H1 (cell line): ENCODE measurements around the gene PPA2. TPM values are rescaled to one million over a fixed set of nuclear protein-coding genes. Genes with fewer than 3 reads are reported as not detected.

Experiments used
- CTCF ChIA-PET: fragments of 300-600 bp; sonication (Branson Sonifier 250); formaldehyde crosslinking; loops from one replicate; lab custom pipeline; 2021; ENCODE audit not compliant: partially characterized antibody; lab: Charles Lee
- POLR2A ChIA-PET: fragments of 300-600 bp; sonication (Branson Sonifier 250); formaldehyde crosslinking; loops from one replicate; lab custom pipeline; 2021; ENCODE audit warnings: inconsistent platforms; ENCODE audit not compliant: partially characterized antibody; lab: Charles Lee
- DNase-seq, 2 experiments: peaks; one replicate each; pipeline versions ENCODE4 v3.0.0 to v3.0.0-alpha.2; 2010 to 2022; ENCODE audit warnings: low spot score in 2 of 2, low read depth in 1 of 2, mixed read lengths in 1 of 2
- FAIRE-seq: peaks from 2 replicates; lab custom pipeline; 2011; peaks lifted over from hg19 to GRCh38; lab: Jason Lieb, UNC
- H2AFZ ChIP-seq: 2 replicates; pipeline ENCODE4 v1.8.1; 2012; ENCODE audit warnings: low read length, inconsistent platforms
- H2AK5ac ChIP-seq: 2 replicates; pipeline ENCODE4 v1.6.1; 2013; ENCODE audit warnings: low read depth, low read length
- H2BK120ac ChIP-seq: replicated peaks from 2 replicates; pipeline ENCODE3; 2013; ENCODE audit warnings: low read depth, low read length, inconsistent platforms
- H2BK12ac ChIP-seq: 2 replicates; pipeline ENCODE4 v1.6.1; 2013; ENCODE audit warnings: low read depth, low read length
- H2BK15ac ChIP-seq: 2 replicates; pipeline ENCODE4 v1.6.1; 2013; ENCODE audit warnings: low read length
- H2BK20ac ChIP-seq: 2 replicates; pipeline ENCODE4 v1.6.1; 2013; ENCODE audit warnings: low read length
- H2BK5ac ChIP-seq: 2 replicates; pipeline ENCODE4 v1.6.1; 2013; ENCODE audit warnings: low read depth, low read length
- H3K14ac ChIP-seq: 2 replicates; pipeline ENCODE4 v1.6.1; 2013; ENCODE audit warnings: inconsistent platforms; ENCODE audit not compliant: insufficient read length
- H3K18ac ChIP-seq: 2 replicates; pipeline ENCODE4 v1.6.1; 2013; ENCODE audit warnings: low read length; ENCODE audit errors: extremely low read depth
- H3K23ac ChIP-seq: 2 replicates; pipeline ENCODE4 v1.6.1; 2013; ENCODE audit warnings: inconsistent platforms; ENCODE audit not compliant: insufficient read length
- H3K23me2 ChIP-seq: 2 replicates; pipeline ENCODE4 v1.6.1; 2013; ENCODE audit warnings: low read depth, low read length
- H3K27ac ChIP-seq: 2 replicates; pipeline ENCODE4 v1.6.1; 2011; ENCODE audit warnings: low read depth, low read length, inconsistent platforms
- H3K27me3 ChIP-seq, 4 experiments: replicated peaks in 1 of 4; 1 replicate in 1 of 4; 2 replicates in 3 of 4; pipeline versions ENCODE4 v1.6.1 to v1.8.1; 2011 to 2013; ENCODE audit warnings: low read length in 3 of 4, mild to moderate bottlenecking in 3 of 4, inconsistent platforms in 2 of 4, mixed read lengths in 2 of 4, moderate library complexity in 1 of 4; ENCODE audit not compliant: control insufficient read depth in 3 of 4, insufficient read depth in 3 of 4; ENCODE audit errors: extremely low read depth in 1 of 4
- H3K36me3 ChIP-seq, 4 experiments: 2 replicates each; pipeline versions ENCODE4 v1.6.1 to v1.8.1; 2011 to 2013; ENCODE audit warnings: mild to moderate bottlenecking in 4 of 4, low read length in 3 of 4, moderate library complexity in 2 of 4, control low read depth in 1 of 4, inconsistent platforms in 1 of 4; ENCODE audit not compliant: insufficient read depth in 4 of 4, control insufficient read depth in 2 of 4
- H3K4ac ChIP-seq: replicated peaks from 2 replicates; pipeline ENCODE3; 2013; ENCODE audit warnings: low read length, low read depth, mixed read lengths, inconsistent platforms; ENCODE audit not compliant: insufficient read length
- H3K4me1 ChIP-seq, 4 experiments: replicated peaks in 1 of 4; 1 replicate in 1 of 4; 2 replicates in 3 of 4; pipeline versions ENCODE4 v1.6.1 to v1.8.1; 2011 to 2013; ENCODE audit warnings: low read length in 3 of 4, inconsistent platforms in 2 of 4, mixed read lengths in 1 of 4; ENCODE audit not compliant: insufficient read depth in 4 of 4, control insufficient read depth in 3 of 4
- H3K4me2 ChIP-seq, 2 experiments: 2 replicates each; pipeline versions ENCODE4 v1.6.1 to v1.8.1; 2011 to 2013; ENCODE audit warnings: low read depth in 2 of 2, low read length in 2 of 2, control low read depth in 1 of 2, inconsistent platforms in 1 of 2, mild to moderate bottlenecking in 1 of 2; ENCODE audit not compliant: insufficient read depth in 1 of 2
- H3K4me3 ChIP-seq, 4 experiments: fragments of 200-600, 300-600 bp in 1 of 4; sonication (generic), shearing (Covaris generic), sonication (Bioruptor Twin) in 1 of 4; 2 replicates each; pipeline versions ENCODE4 v1.5.1 to v1.8.1; 2011 to 2016; ENCODE audit warnings: low read length in 4 of 4, low read depth in 3 of 4, control low read depth in 2 of 4, inconsistent platforms in 2 of 4, mild to moderate bottlenecking in 2 of 4, mixed read lengths in 1 of 4, moderate library complexity in 1 of 4; ENCODE audit not compliant: insufficient read depth in 2 of 4; ENCODE audit errors: extremely low read depth in 1 of 4
- H3K56ac ChIP-seq: replicated peaks from 2 replicates; pipeline ENCODE3; 2013; ENCODE audit warnings: low read depth, mild to moderate bottlenecking, mixed read lengths, low read length, inconsistent platforms; ENCODE audit not compliant: insufficient read length
- H3K79me1 ChIP-seq: 2 replicates; pipeline ENCODE4 v1.6.1; 2013; ENCODE audit warnings: low read depth, low read length, control low read depth
- H3K79me2 ChIP-seq, 2 experiments: 2 replicates each; pipeline versions ENCODE4 v1.6.1 to v1.8.1; 2012 to 2013; ENCODE audit warnings: low read length in 2 of 2, mild to moderate bottlenecking in 2 of 2, inconsistent platforms in 1 of 2; ENCODE audit not compliant: insufficient read depth in 2 of 2, control insufficient read depth in 1 of 2
- H3K9ac ChIP-seq, 4 experiments: replicated peaks in 1 of 4; 1 replicate in 1 of 4; 2 replicates in 3 of 4; pipeline versions ENCODE4 v1.6.1 to v1.8.1; 2011 to 2013; ENCODE audit warnings: low read depth in 3 of 4, low read length in 3 of 4, control low read depth in 2 of 4, mild to moderate bottlenecking in 2 of 4, moderate library complexity in 2 of 4, inconsistent platforms in 1 of 4; ENCODE audit errors: extremely low read depth in 1 of 4
- H3K9me3 ChIP-seq, 2 experiments: 2 replicates each; pipeline versions ENCODE4 v1.6.1 to v1.8.1; 2012 to 2013; ENCODE audit warnings: mild to moderate bottlenecking in 2 of 2, moderate library complexity in 2 of 2, control low read depth in 1 of 2, inconsistent platforms in 1 of 2, low read depth in 1 of 2, low read length in 1 of 2, mixed read lengths in 1 of 2; ENCODE audit not compliant: insufficient read depth in 2 of 2
- H4K20me1 ChIP-seq, 2 experiments: replicated peaks in 1 of 2; 2 replicates each; pipeline versions ENCODE3 to v1.8.1; 2011 to 2013; ENCODE audit warnings: inconsistent platforms in 2 of 2, low read length in 2 of 2, mild to moderate bottlenecking in 1 of 2; ENCODE audit not compliant: insufficient read depth in 2 of 2, control insufficient read depth in 1 of 2
- H4K5ac ChIP-seq: 2 replicates; pipeline ENCODE4 v1.6.1; 2013; ENCODE audit warnings: low read length, low read depth, mixed read lengths, inconsistent platforms; ENCODE audit not compliant: insufficient read length
- H4K8ac ChIP-seq: 2 replicates; pipeline ENCODE4 v1.8.0; 2013; ENCODE audit warnings: mild to moderate bottlenecking, moderate library complexity, low read length, inconsistent platforms; ENCODE audit not compliant: insufficient read depth; ENCODE audit errors: extremely low read depth
- H4K91ac ChIP-seq: replicated peaks from 2 replicates; pipeline ENCODE3; 2013; ENCODE audit warnings: low read length, mixed read lengths, inconsistent platforms; ENCODE audit not compliant: insufficient read length
- JUND ChIP-seq: IDR thresholded peaks from 2 replicates; pipeline ENCODE4 v1.6.1; 2011; ENCODE audit warnings: mild to moderate bottlenecking, improper control_type of control experiment, low read length
- RAD21 ChIP-seq, 2 experiments: IDR thresholded peaks in 1 of 2; conservative IDR thresholded peaks in 1 of 2; 2 replicates each; pipeline ENCODE4 v1.6.1; 2011; ENCODE audit warnings: low read depth in 2 of 2, low read length in 2 of 2, improper control_type of control experiment in 1 of 2, inconsistent platforms in 1 of 2, mild to moderate bottlenecking in 1 of 2, moderate library complexity in 1 of 2
- TCF12 ChIP-seq: IDR thresholded peaks from 2 replicates; pipeline ENCODE4 v1.6.1; 2011; ENCODE audit warnings: low read depth, mild to moderate bottlenecking, low read length
- WGBS, 2 experiments: shearing (Covaris generic) in 1 of 2; methylation state at CpG; one replicate each; pipeline versions ENCODE4 v1.1.6 to v1.1.7; 2013 to 2015; ENCODE audit warnings: low lambda C conversion rate in 2 of 2, mixed read lengths in 2 of 2, inconsistent platforms in 1 of 2, low coverage in 1 of 2, missing lambda C conversion rate in 1 of 2; ENCODE audit not compliant: insufficient replicate concordance in 2 of 2, insufficient coverage in 1 of 2, insufficient read length in 1 of 2; ENCODE audit errors: extremely low coverage in 1 of 2, missing lambda C conversion rate in 1 of 2; 5-methylcytosine and 5-hydroxymethylcytosine counted together
- polyA plus RNA-seq, 7 experiments: library from polyadenylated mRNA; depleted of rRNA in 3 of 7; stranded (reverse) in 5 of 7; unstranded in 2 of 7; fragments of >200 nt in 5 of 7; fragments of 200-250 nt in 2 of 7; gene quantifications; 1 replicate in 5 of 7; 2 replicates in 1 of 7; 4 replicates in 1 of 7; pipeline versions ENCODE4 v1.2.1 to v1.2.3, GENCODE V29; 2011 to 2013; ENCODE audit warnings: missing spikeins in 2 of 7, mixed read lengths in 2 of 7
- total RNA-seq: library from RNA; stranded (reverse); fragmentation: NEBNext Ultra II Directional; extraction: Animal tissue kit (Norgen Biotek cat#: 25700); gene quantifications from 2 replicates; pipeline ENCODE4 v1.2.1, GENCODE V29; 2021

PPA2 gene
- total and polyA plus RNA-seq, 2 of the 8 experiments (the other 6 are each of a cell fraction or from before 2014, with no cell fraction given) = 24.9 to 62.7 TPM

GRCh38 chr4:105374071-105374470, 99.8 kb downstream of the PPA2 start:
- WGBS, 2 experiments = 97% methylated on average over 3 of the region's 3 CpGs; no CpG with 5 or more reads in 1 of the 2 experiments
- POLR2A ChIA-PET = no interaction called here

More at GRCh38 chr4:105374071-105374470, 99.8 kb downstream of the PPA2 start:
- Histone ChIP-seq H3K9me3 (no peaks in the 10 kb centered on the region), H3K4me1 (no peaks in the 10 kb centered on the region), H4K91ac (no peak overlapping the region), H2BK120ac (no peak overlapping the region), H2BK12ac (no peak overlapping the region), H3K79me2 (no peaks in the 10 kb centered on the region), H2BK15ac (no peak overlapping the region), H2BK5ac (no peak overlapping the region), H3K23me2 (no peaks in the 10 kb centered on the region), H3K36me3 (no peaks in the 10 kb centered on the region; a peak in 1 of 8 replicates), H2AK5ac (no peak overlapping the region), H3K9ac (no peak overlapping the region), H3K4ac (no peak overlapping the region), H4K5ac (no peak overlapping the region), H3K18ac (no peak overlapping the region), H4K8ac (no peak overlapping the region), H3K27me3 (no peaks in the 10 kb centered on the region), H3K14ac (no peak overlapping the region), H2AFZ (no peak overlapping the region), H3K23ac (no peak overlapping the region), H4K20me1 (no peaks in the 10 kb centered on the region), H3K4me3 (no peak overlapping the region), H3K79me1 (no peaks in the 10 kb centered on the region), H2BK20ac (no peak overlapping the region), H3K27ac (no peak overlapping the region), H3K56ac (no peak overlapping the region), H3K4me2 (no peak overlapping the region)
- no peak for DNase-seq
- CTCF ChIA-PET = no interaction called here
- no peak for FAIRE-seq
- TF ChIP-seq JUND (no peak), TCF12 (no peak), RAD21 (IDR thresholded peaks at IDR 0.05 in 1 of 2, conservative IDR thresholded peaks at IDR 0.05 in 1 of 2; ENCODE audit: low read depth in 2 of 2, low read length in 2 of 2) (no peak)
